ENCODE results near the gene CDAN1.

DNA sequence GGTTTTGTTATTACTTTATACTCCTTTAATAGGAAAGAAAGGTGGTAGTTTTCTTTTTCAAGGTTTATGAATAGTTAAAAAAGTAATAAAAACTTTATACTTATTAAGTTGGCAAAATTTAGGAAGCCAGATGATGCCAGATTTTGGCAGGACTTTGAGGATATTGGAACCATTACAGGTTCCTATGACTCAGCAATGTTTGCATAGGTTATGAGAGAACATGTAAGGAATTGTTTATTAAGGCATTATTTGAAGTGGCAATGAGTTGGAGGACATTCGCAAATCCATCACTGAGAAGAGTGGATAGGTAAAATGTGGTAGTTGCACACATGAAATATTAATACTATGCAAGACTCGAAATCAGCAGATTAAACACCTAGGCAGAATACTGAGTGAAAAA, 29.9 kb downstream of the CDAN1 start:
- TF ChIP-seq, protein P1, sequence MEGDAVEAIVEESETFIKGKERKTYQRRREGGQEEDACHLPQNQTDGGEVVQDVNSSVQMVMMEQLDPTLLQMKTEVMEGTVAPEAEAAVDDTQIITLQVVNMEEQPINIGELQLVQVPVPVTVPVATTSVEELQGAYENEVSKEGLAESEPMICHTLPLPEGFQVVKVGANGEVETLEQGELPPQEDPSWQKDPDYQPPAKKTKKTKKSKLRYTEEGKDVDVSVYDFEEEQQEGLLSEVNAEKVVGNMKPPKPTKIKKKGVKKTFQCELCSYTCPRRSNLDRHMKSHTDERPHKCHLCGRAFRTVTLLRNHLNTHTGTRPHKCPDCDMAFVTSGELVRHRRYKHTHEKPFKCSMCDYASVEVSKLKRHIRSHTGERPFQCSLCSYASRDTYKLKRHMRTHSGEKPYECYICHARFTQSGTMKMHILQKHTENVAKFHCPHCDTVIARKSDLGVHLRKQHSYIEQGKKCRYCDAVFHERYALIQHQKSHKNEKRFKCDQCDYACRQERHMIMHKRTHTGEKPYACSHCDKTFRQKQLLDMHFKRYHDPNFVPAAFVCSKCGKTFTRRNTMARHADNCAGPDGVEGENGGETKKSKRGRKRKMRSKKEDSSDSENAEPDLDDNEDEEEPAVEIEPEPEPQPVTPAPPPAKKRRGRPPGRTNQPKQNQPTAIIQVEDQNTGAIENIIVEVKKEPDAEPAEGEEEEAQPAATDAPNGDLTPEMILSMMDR (IDR thresholded peaks at IDR 0.05; ENCODE audit: low read depth, low read length): no peak
- TF ChIP-seq, protein P2, sequence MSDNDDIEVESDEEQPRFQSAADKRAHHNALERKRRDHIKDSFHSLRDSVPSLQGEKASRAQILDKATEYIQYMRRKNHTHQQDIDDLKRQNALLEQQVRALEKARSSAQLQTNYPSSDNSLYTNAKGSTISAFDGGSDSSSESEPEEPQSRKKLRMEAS (IDR thresholded peaks at IDR 0.05; ENCODE audit: low read depth, low read length): no peak

Measured in NB4 (cell line).